Measurements from ENCODE around the gene C3.

DNA sequence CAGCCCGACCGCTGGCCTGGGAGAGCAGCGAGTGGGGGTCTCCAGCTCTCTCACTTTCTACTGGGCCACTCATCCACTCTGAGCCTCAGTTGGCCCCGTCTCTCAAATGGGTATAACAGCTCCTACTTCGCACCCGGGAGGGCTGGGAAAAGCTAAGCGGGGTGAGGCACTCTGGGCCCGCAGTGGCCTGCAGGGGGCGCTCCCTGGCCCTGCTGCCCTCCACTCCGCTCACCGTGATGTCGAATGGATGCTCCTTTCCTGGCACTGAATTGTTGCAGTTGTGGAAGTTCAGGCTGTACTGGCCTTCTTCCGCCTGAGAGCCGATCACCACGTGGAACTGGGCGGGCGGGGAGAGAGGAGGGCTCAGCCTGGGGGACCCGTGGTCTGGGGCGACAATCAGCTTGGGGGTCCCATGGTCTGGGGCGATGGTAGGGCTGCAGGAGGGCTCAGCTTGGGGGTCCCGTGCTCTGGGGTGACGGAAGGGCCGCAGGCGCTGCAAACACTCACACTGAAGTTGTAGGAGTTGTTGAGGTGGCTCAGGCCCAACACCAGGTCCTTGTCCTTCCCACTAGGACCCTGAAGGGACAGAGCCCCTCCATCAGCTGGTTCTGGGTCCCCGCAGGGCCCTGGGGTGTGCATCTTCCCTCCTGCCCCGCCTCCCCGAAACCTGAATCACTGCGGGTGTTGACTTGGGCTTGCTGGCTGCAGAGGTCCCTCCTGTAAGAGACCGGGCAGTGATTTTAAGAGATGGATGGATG lies 13.1 kb upstream of the C3 start:
- peak in 1 of 3 donors; percentile 6 for TF ChIP-seq POLR2AphosphoS5 (IDR thresholded peaks at IDR 0.05)
- peak in 6 of 11 experiments; percentile 4 to 45 (median 20) for TF ChIP-seq CTCF (IDR thresholded peaks at IDR 0.05 in 8 of 11, conservative IDR thresholded peaks at IDR 0.05 in 3 of 11)
- TF ChIP-seq POLR2A (IDR thresholded peaks at IDR 0.05): no peak

Data from spleen (tissue), 7 donors.